GM21360 (cell line): ENCODE data around the gene SEC14L2.
"Not testable (repeated sequence)": the region's sequence is repeated elsewhere in the genome, so short reads cannot be mapped to it uniquely, and the experiment has no call there.

Experiments used
- ATAC-seq: cut with Tn5 transposase; IDR thresholded peaks from one replicate; pipeline ENCODE4 v1.9.1; 2021; ENCODE audit warnings: mild to moderate bottlenecking, moderate library complexity; ENCODE audit not compliant: unreplicated experiment

SEC14L2 gene

GRCh38 chr22:30373331-30374325 lies 23.2 kb upstream of the SEC14L2 start:
- no peak for ATAC-seq

- no peak for ATAC-seq
Measured at GRCh38 chr22:30375312-30375849, 21.4 kb upstream of the SEC14L2 start.

GRCh38 chr22:30380011-30380410 lies 16.8 kb upstream of the SEC14L2 start:
- no peak for ATAC-seq

- no peak for ATAC-seq
Measured at GRCh38 chr22:30381264-30381663, 15.6 kb upstream of the SEC14L2 start.

GRCh38 chr22:30382340-30382739 lies 14.5 kb upstream of the SEC14L2 start:
- ATAC-seq = no peak

- no peak for ATAC-seq
Measured at GRCh38 chr22:30383061-30383460, 13.8 kb upstream of the SEC14L2 start.

- no peak for ATAC-seq
Measured at GRCh38 chr22:30385942-30386341, 10.9 kb upstream of the SEC14L2 start.

- no peak for ATAC-seq
Measured at GRCh38 chr22:30386608-30386959, 10.2 kb upstream of the SEC14L2 start.

GRCh38 chr22:30386960-30387827 lies 9.6 kb upstream of the SEC14L2 start, which contains the start of gene RNF215:
Gene RNF215 (minus strand): TSS chr22:30387411. CDS start chr22:30387313, 98 bp downstream.
- peak; percentile 68 for ATAC-seq

- no peak for ATAC-seq
Measured at GRCh38 chr22:30390974-30391691, 5.7 kb upstream of the SEC14L2 start.

- no peak for ATAC-seq
Measured at GRCh38 chr22:30392661-30393321, 4.0 kb upstream of the SEC14L2 start.

GRCh38 chr22:30393322-30393680 lies 3.5 kb upstream of the SEC14L2 start:
- no peak for ATAC-seq

GRCh38 chr22:30393885-30394284 lies 2.9 kb upstream of the SEC14L2 start:
- ATAC-seq = no peak

- ATAC-seq = no peak
Measured at GRCh38 chr22:30397656-30398635, 1.1 kb downstream of the SEC14L2 start.

- no peak for ATAC-seq
Measured at GRCh38 chr22:30398685-30399680, 2.2 kb downstream of the SEC14L2 start.

- no peak for ATAC-seq
Measured at GRCh38 chr22:30399718-30400117, 2.9 kb downstream of the SEC14L2 start.

- ATAC-seq = no peak
Measured at GRCh38 chr22:30400159-30400558, 3.3 kb downstream of the SEC14L2 start.

GRCh38 chr22:30401024-30401423 lies 4.2 kb downstream of the SEC14L2 start:
- ATAC-seq = not testable (repeated sequence)
